Lower leg skin (tissue), 4 donors: ENCODE measurements around the gene MYB. TPM values are rescaled to one million over a fixed set of nuclear protein-coding genes. Genes with fewer than 3 reads are reported as not detected.

ENCODE experiments used
- DNase-seq, 2 donors: peaks; one replicate each; pipeline ENCODE4 v3.0.0-alpha.2; 2019; ENCODE audit warnings: low spot score in 2 of 2
- H3K4me3 ChIP-seq: fragments of 200-600 bp; sonication (generic); 2 replicates; pipeline ENCODE4 v1.5.1; 2017; ENCODE audit warnings: mild to moderate bottlenecking, low read depth; ENCODE audit not compliant: poor library complexity, severe bottlenecking
- CTCF ChIP-seq, 3 donors: fragments of 450-650 bp; IDR thresholded peaks; one replicate each; pipeline ENCODE4 v1.5.1; 2016; ENCODE audit warnings: antibody characterized with exemption in 3 of 3, mild to moderate bottlenecking in 3 of 3, moderate library complexity in 2 of 3
- POLR2A ChIP-seq, 2 donors: fragments of 450-650 bp; IDR thresholded peaks; one replicate each; pipeline ENCODE4 v1.6.1; 2016 to 2017; ENCODE audit warnings: antibody characterized with exemption in 2 of 2, mild to moderate bottlenecking in 1 of 2, moderate library complexity in 1 of 2
- WGBS, 2 donors: methylation state at CpG; one replicate each; pipeline ENCODE4 v1.1.5; 2018; 5-methylcytosine and 5-hydroxymethylcytosine counted together
- intact Hi-C: fragments of 100-400 bp; cut with DNase I; formaldehyde crosslinking; loops from one replicate; pipeline ENCODE4 v1.15.0; 2023; ENCODE audit warnings: low total_unique reads
- total RNA-seq, 4 donors: library from RNA; depleted of rRNA; stranded (reverse); fragments of >200 nt; gene quantifications; one replicate each; pipeline ENCODE4 v1.1.0, GENCODE V29; 2016

Gene MYB
- total RNA-seq, 4 donors from 2014 or later: 7.4 to 8.6 (median 7.5) TPM

GRCh38 chr6:135213616-135214015, 32.5 kb downstream of the MYB start:
- H3K4me3 ChIP-seq: no peak overlapping the region
- intact Hi-C loops: no loop called here
- WGBS, 2 donors: 83 to 90% methylated on average over 4 of the region's 4 CpGs
- TF ChIP-seq CTCF (IDR thresholded peaks at IDR 0.05) (no peak), POLR2A (IDR thresholded peaks at IDR 0.05) (no peak)
- no peak for DNase-seq

- 71 to 88% methylated on average over 3 of the region's 3 CpGs for WGBS, 2 donors
- TF ChIP-seq CTCF (IDR thresholded peaks at IDR 0.05): no peak
- no peak for TF ChIP-seq POLR2A (IDR thresholded peaks at IDR 0.05)
- no peak for DNase-seq
- intact Hi-C loops: no loop called here
- H3K4me3 ChIP-seq: no peak overlapping the region
Observed at GRCh38 chr6:135215160-135215559, 34.1 kb downstream of the MYB start.

- H3K4me3 ChIP-seq: no peak overlapping the region
- DNase-seq: no peak
- intact Hi-C loops: no loop called here
- WGBS, 2 donors: 79 to 83% methylated on average over 6 of the region's 6 CpGs
- TF ChIP-seq POLR2A (IDR thresholded peaks at IDR 0.05) (no peak), CTCF (IDR thresholded peaks at IDR 0.05) (no peak)
Observed at GRCh38 chr6:135215563-135215962, 34.5 kb downstream of the MYB start.

GRCh38 chr6:135217663-135218062, 36.6 kb downstream of the MYB start:
- DNase-seq: no peak
- intact Hi-C loops: no loop called here
- TF ChIP-seq POLR2A (IDR thresholded peaks at IDR 0.05) (no peak), CTCF (IDR thresholded peaks at IDR 0.05) (no peak)
- no peak overlapping the region for H3K4me3 ChIP-seq
- WGBS, 2 donors: 94 to 96% methylated on average over 6 of the region's 6 CpGs

GRCh38 chr6:135219346-135219745, 38.2 kb downstream of the MYB start:
- intact Hi-C loops: no loop called here
- no peak for DNase-seq
- TF ChIP-seq POLR2A (IDR thresholded peaks at IDR 0.05): no peak
- no peak for TF ChIP-seq CTCF (IDR thresholded peaks at IDR 0.05)
- 90 to 96% methylated on average over 6 of the region's 6 CpGs for WGBS, 2 donors
- H3K4me3 ChIP-seq: no peak overlapping the region

- TF ChIP-seq POLR2A (IDR thresholded peaks at IDR 0.05) (no peak), CTCF (IDR thresholded peaks at IDR 0.05) (no peak)
- 94 to 97% methylated on average over 3 of the region's 3 CpGs for WGBS, 2 donors
- intact Hi-C loops: no loop called here
- H3K4me3 ChIP-seq: no peak overlapping the region
- no peak for DNase-seq
Observed at GRCh38 chr6:135221042-135221441, 39.9 kb downstream of the MYB start.
